GM19193 (cell line): Measurements from ENCODE around the gene NPHS1.

Experiments used
- POLR2A ChIP-seq: IDR thresholded peaks from 4 replicates; pipeline ENCODE4 v1.6.1; 2011; ENCODE audit not compliant: insufficient read depth, insufficient read length; ENCODE audit errors: extremely low read depth

The NPHS1 gene

GRCh38 chr19:35780717-35781116 lies 71.6 kb downstream of the NPHS1 start:
- TF ChIP-seq POLR2A: no peak

- TF ChIP-seq POLR2A: no peak
Measured at GRCh38 chr19:35780058-35780457, 72.2 kb downstream of the NPHS1 start.

- TF ChIP-seq POLR2A: no peak
Measured at GRCh38 chr19:35779033-35779432, 73.3 kb downstream of the NPHS1 start.

GRCh38 chr19:35777961-35778360 lies 74.3 kb downstream of the NPHS1 start:
- no peak for TF ChIP-seq POLR2A

GRCh38 chr19:35777086-35777841 lies 75.0 kb downstream of the NPHS1 start:
- TF ChIP-seq POLR2A: no peak

- no peak for TF ChIP-seq POLR2A
Measured at GRCh38 chr19:35776102-35776788, 76.1 kb downstream of the NPHS1 start.
